Measurements from ENCODE around the gene HHAT.

The HHAT gene

GRCh38 chr1:210603123-210603522 lies 274.4 kb downstream of the HHAT start:
- no peak overlapping the region for H3K4me3 ChIP-seq (replicated peaks; ENCODE audit: low read depth, low read length)
- DNase-seq (ENCODE audit: extremely low read depth, low read depth), result no peak
- TF ChIP-seq CTCF (IDR thresholded peaks at IDR 0.05; ENCODE audit: low read depth, low read length, missing control alignments), result no peak

- DNase-seq (ENCODE audit: extremely low read depth, low read depth), result no peak
- TF ChIP-seq CTCF (IDR thresholded peaks at IDR 0.05; ENCODE audit: low read depth, low read length, missing control alignments), result no peak
- H3K4me3 ChIP-seq (replicated peaks; ENCODE audit: low read depth, low read length), result no peak overlapping the region
Measured at GRCh38 chr1:210605099-210605498, 276.4 kb downstream of the HHAT start.

- TF ChIP-seq CTCF (IDR thresholded peaks at IDR 0.05; ENCODE audit: low read depth, low read length, missing control alignments), result no peak
- H3K4me3 ChIP-seq (replicated peaks; ENCODE audit: low read depth, low read length), result no peak overlapping the region
- DNase-seq (ENCODE audit: extremely low read depth, low read depth), result no peak
Measured at GRCh38 chr1:210607361-210607760, 278.7 kb downstream of the HHAT start.

- TF ChIP-seq CTCF (IDR thresholded peaks at IDR 0.05; ENCODE audit: low read depth, low read length, missing control alignments), result no peak
- H3K4me3 ChIP-seq (replicated peaks; ENCODE audit: low read depth, low read length), result no peak overlapping the region
- no peak for DNase-seq (ENCODE audit: extremely low read depth, low read depth)
Measured at GRCh38 chr1:210608767-210609166, 280.1 kb downstream of the HHAT start.

- TF ChIP-seq CTCF (IDR thresholded peaks at IDR 0.05; ENCODE audit: low read depth, low read length, missing control alignments), result no peak
- H3K4me3 ChIP-seq (replicated peaks; ENCODE audit: low read depth, low read length), result no peak overlapping the region
- no peak for DNase-seq (ENCODE audit: extremely low read depth, low read depth)
Measured at GRCh38 chr1:210616356-210616755, 287.7 kb downstream of the HHAT start.

- TF ChIP-seq CTCF (IDR thresholded peaks at IDR 0.05; ENCODE audit: low read depth, low read length, missing control alignments), result no peak
- H3K4me3 ChIP-seq (replicated peaks; ENCODE audit: low read depth, low read length), result no peak overlapping the region
- DNase-seq (ENCODE audit: extremely low read depth, low read depth), result no peak
Measured at GRCh38 chr1:210617293-210617692, 288.6 kb downstream of the HHAT start.

GRCh38 chr1:210618369-210618768 lies 289.7 kb downstream of the HHAT start:
- TF ChIP-seq CTCF (IDR thresholded peaks at IDR 0.05; ENCODE audit: low read depth, low read length, missing control alignments), result no peak
- H3K4me3 ChIP-seq (replicated peaks; ENCODE audit: low read depth, low read length), result no peak overlapping the region
- no peak for DNase-seq (ENCODE audit: extremely low read depth, low read depth)

All from HFF-Myc (cell line).